ENCODE results near the gene MNX1. TPM values are rescaled to one million over a fixed set of nuclear protein-coding genes. Genes with fewer than 3 reads are reported as not detected.

Gene MNX1
- total RNA-seq, 1 experiment from 2014 or later = 0.28 TPM

DNA sequence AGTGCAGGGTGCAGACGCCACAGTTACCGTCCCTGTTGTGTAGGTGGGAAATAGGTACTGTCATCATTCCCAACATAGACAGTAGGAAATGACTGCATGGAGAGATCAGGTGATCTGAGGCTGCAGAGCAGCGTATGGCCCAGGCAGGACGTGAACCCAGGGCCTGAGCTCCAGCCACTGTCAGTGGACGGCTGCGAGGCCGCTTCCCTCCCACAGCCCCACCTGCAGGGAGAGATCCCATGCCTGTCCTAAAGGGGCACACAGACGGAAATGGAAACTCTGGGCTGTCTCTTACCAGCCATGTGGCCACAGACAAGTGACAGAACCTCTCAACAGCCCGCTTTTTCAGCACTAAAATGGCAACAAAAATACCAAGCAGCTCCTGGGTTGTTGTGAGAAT lies 44.5 kb upstream of the MNX1 start:
- BruUV-seq (replicated peaks) = no TSS peak
- no peak for DNase-seq
- H3K4me2 ChIP-seq = no peak overlapping the region
- intact Hi-C loops (cut with micrococcal nuclease; ENCODE audit: unreplicated experiment) = no loop called here
- H3K9me3 ChIP-seq (ENCODE audit: insufficient read depth, low read depth) = no peaks in the 10 kb centered on the region
- H2AFZ ChIP-seq = no peak overlapping the region
- CTCF ChIA-PET = no interaction called here
- no peaks in the 10 kb centered on the region for H3K79me2 ChIP-seq (ENCODE audit: low read depth)
- H3K9me2 ChIP-seq (ENCODE audit: insufficient read depth) = no peaks in the 10 kb centered on the region
- H3K27me3 ChIP-seq (ENCODE audit: insufficient read depth, low read depth) = peaks cover 93% of the 10 kb centered on the region
- no peak overlapping the region for H3K27ac ChIP-seq
- no peaks in the 10 kb centered on the region for H3F3A ChIP-seq (ENCODE audit: insufficient read depth, low read depth)
- H3K4me1 ChIP-seq (replicated peaks; ENCODE audit: insufficient read depth) = no peaks in the 10 kb centered on the region
- no peak overlapping the region for H3K4me3 ChIP-seq
- no peaks in the 10 kb centered on the region; the same call in 1 of the 2 replicates for H4K20me1 ChIP-seq (ENCODE audit: insufficient read depth)
- POLR2A ChIA-PET (ENCODE audit: unreplicated experiment) = no interaction called here
- TF ChIP-seq EZH2 (IDR thresholded peaks at IDR 0.05; ENCODE audit: low read depth) = no peak
- TF ChIP-seq, protein P1, sequence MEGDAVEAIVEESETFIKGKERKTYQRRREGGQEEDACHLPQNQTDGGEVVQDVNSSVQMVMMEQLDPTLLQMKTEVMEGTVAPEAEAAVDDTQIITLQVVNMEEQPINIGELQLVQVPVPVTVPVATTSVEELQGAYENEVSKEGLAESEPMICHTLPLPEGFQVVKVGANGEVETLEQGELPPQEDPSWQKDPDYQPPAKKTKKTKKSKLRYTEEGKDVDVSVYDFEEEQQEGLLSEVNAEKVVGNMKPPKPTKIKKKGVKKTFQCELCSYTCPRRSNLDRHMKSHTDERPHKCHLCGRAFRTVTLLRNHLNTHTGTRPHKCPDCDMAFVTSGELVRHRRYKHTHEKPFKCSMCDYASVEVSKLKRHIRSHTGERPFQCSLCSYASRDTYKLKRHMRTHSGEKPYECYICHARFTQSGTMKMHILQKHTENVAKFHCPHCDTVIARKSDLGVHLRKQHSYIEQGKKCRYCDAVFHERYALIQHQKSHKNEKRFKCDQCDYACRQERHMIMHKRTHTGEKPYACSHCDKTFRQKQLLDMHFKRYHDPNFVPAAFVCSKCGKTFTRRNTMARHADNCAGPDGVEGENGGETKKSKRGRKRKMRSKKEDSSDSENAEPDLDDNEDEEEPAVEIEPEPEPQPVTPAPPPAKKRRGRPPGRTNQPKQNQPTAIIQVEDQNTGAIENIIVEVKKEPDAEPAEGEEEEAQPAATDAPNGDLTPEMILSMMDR (conservative IDR thresholded peaks at IDR 0.05) = no peak
- H3K36me3 ChIP-seq (ENCODE audit: low read depth) = no peaks in the 10 kb centered on the region

DNA sequence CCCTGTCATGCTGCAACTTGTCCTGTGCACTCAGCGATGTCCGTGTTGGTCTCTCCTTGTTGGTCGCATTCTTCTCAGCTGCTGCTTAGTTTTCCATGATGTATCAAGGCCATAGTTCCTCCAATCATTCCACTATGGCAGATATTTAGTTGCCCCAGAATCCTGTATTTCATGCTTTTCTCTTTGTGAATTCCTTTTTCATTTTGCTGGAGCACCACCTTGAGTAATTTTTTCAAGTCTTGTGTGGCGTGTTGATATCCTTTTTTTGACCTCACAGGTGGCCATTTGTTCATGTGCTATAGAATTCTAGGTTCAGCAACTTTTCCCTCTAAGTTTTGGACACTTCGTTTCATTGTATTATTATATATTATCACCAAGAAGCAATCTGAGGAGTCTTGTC lies 42.7 kb upstream of the MNX1 start:
- Histone ChIP-seq H3K4me1 (replicated peaks; ENCODE audit: insufficient read depth) (no peaks in the 10 kb centered on the region), H3K9me3 (ENCODE audit: insufficient read depth, low read depth) (no peaks in the 10 kb centered on the region), H4K20me1 (ENCODE audit: insufficient read depth) (peaks cover 4% of the 10 kb centered on the region; the same call in 1 of the 2 replicates), H3K27me3 (ENCODE audit: insufficient read depth, low read depth) (peaks cover 74% of the 10 kb centered on the region), H3F3A (ENCODE audit: insufficient read depth, low read depth) (no peaks in the 10 kb centered on the region), H2AFZ (no peak overlapping the region), H3K4me3 (no peak overlapping the region), H3K9me2 (ENCODE audit: insufficient read depth) (no peaks in the 10 kb centered on the region), H3K36me3 (ENCODE audit: low read depth) (no peaks in the 10 kb centered on the region), H3K27ac (no peak overlapping the region), H3K79me2 (ENCODE audit: low read depth) (no peaks in the 10 kb centered on the region), H3K4me2 (no peak overlapping the region)
- no peak for TF ChIP-seq EZH2 (IDR thresholded peaks at IDR 0.05; ENCODE audit: low read depth)
- TF ChIP-seq, protein P1 (conservative IDR thresholded peaks at IDR 0.05) = no peak
- intact Hi-C loops (cut with micrococcal nuclease; ENCODE audit: unreplicated experiment) = no loop called here
- CTCF ChIA-PET = no interaction called here
- POLR2A ChIA-PET (ENCODE audit: unreplicated experiment) = no interaction called here
- no TSS peak for BruUV-seq (replicated peaks)
- DNase-seq = no peak

DNA sequence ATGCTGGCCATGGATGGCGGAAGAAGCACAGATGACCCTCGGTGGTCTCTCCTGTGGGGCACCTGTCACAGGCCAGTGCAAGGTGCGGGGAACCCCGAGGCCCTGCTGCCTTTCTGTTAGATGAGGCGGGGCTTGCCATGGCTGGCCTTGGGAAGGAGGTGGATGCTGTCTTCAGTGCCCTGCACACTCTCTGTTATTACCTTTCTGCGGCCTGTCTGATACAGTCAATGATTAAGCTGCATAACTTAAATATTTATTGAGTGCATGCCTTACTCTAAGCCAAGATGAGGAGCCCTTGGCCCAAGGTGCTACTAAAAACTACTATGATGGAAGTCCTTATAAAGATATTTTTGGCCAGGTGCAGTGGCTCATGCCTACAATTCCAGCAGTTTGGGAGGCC lies 36.7 kb upstream of the MNX1 start:
- H3K9me3 ChIP-seq (ENCODE audit: insufficient read depth, low read depth) = no peaks in the 10 kb centered on the region
- no peaks in the 10 kb centered on the region for H3F3A ChIP-seq (ENCODE audit: insufficient read depth, low read depth)
- H2AFZ ChIP-seq = no peak overlapping the region
- POLR2A ChIA-PET (ENCODE audit: unreplicated experiment) = no interaction called here
- H3K4me1 ChIP-seq (replicated peaks; ENCODE audit: insufficient read depth) = no peaks in the 10 kb centered on the region
- H3K4me2 ChIP-seq = no peak overlapping the region
- intact Hi-C loops (cut with micrococcal nuclease; ENCODE audit: unreplicated experiment) = no loop called here
- CTCF ChIA-PET = no interaction called here
- H3K27me3 ChIP-seq (ENCODE audit: insufficient read depth, low read depth) = peaks cover 17% of the 10 kb centered on the region
- TF ChIP-seq EZH2 (IDR thresholded peaks at IDR 0.05; ENCODE audit: low read depth) = no peak
- TF ChIP-seq, protein P1 (conservative IDR thresholded peaks at IDR 0.05) = no peak
- no peak overlapping the region for H3K27ac ChIP-seq
- DNase-seq = no peak
- no TSS peak for BruUV-seq (replicated peaks)
- H3K9me2 ChIP-seq (ENCODE audit: insufficient read depth) = no peaks in the 10 kb centered on the region
- no peaks in the 10 kb centered on the region for H3K79me2 ChIP-seq (ENCODE audit: low read depth)
- peaks cover 4% of the 10 kb centered on the region; the same call in 1 of the 2 replicates for H4K20me1 ChIP-seq (ENCODE audit: insufficient read depth)
- H3K4me3 ChIP-seq = no peak overlapping the region
- no peaks in the 10 kb centered on the region for H3K36me3 ChIP-seq (ENCODE audit: low read depth)
